Epithelial cell of proximal tubule (primary cell): ENCODE data around the gene SLC7A14. TPM values are rescaled to one million over a fixed set of nuclear protein-coding genes. Genes with fewer than 3 reads are reported as not detected.

Experiments used
- DNase-seq: peaks from one replicate; pipeline ENCODE4 v3.0.0-alpha.2; 2011; ENCODE audit warnings: low read depth
- H3K4me3 ChIP-seq: 2 replicates; pipeline ENCODE4 v1.5.1; 2011; ENCODE audit warnings: low read depth, mild to moderate bottlenecking, low read length
- total RNA-seq: library from RNA; depleted of rRNA; stranded (reverse); fragments of >200 nt; gene quantifications from 2 replicates; pipeline ENCODE4 v1.2.3, GENCODE V29; 2015
- TF ChIP-seq, protein P1 (sequence below): conservative IDR thresholded peaks from 2 replicates; pipeline ENCODE4 v1.5.1; 2012; ENCODE audit warnings: low read depth, mild to moderate bottlenecking, low read length

The SLC7A14 gene
- total RNA-seq, 1 donor from 2014 or later, result 0.12 TPM

- no peak for DNase-seq
- TF ChIP-seq, protein P1, sequence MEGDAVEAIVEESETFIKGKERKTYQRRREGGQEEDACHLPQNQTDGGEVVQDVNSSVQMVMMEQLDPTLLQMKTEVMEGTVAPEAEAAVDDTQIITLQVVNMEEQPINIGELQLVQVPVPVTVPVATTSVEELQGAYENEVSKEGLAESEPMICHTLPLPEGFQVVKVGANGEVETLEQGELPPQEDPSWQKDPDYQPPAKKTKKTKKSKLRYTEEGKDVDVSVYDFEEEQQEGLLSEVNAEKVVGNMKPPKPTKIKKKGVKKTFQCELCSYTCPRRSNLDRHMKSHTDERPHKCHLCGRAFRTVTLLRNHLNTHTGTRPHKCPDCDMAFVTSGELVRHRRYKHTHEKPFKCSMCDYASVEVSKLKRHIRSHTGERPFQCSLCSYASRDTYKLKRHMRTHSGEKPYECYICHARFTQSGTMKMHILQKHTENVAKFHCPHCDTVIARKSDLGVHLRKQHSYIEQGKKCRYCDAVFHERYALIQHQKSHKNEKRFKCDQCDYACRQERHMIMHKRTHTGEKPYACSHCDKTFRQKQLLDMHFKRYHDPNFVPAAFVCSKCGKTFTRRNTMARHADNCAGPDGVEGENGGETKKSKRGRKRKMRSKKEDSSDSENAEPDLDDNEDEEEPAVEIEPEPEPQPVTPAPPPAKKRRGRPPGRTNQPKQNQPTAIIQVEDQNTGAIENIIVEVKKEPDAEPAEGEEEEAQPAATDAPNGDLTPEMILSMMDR, result no peak
- no peak overlapping the region for H3K4me3 ChIP-seq
These were observed 22.6 kb upstream of the SLC7A14 start for GRCh38 chr3:170608475-170608874.

- TF ChIP-seq, protein P1, result no peak
- no peak for DNase-seq
- no peak overlapping the region for H3K4me3 ChIP-seq
These were observed 20.8 kb upstream of the SLC7A14 start for GRCh38 chr3:170606675-170607074.

- H3K4me3 ChIP-seq, result no peak overlapping the region
- no peak for DNase-seq
- TF ChIP-seq, protein P1, result no peak
These were observed 19.6 kb upstream of the SLC7A14 start for GRCh38 chr3:170605490-170605889.

- TF ChIP-seq, protein P1, result no peak
These were observed 18.1 kb upstream of the SLC7A14 start for GRCh38 chr3:170603770-170604510.

GRCh38 chr3:170602556-170602955 is 16.7 kb upstream of the SLC7A14 start:
- no peak overlapping the region for H3K4me3 ChIP-seq
- DNase-seq, result no peak

More at GRCh38 chr3:170603770-170604510, 18.1 kb upstream of the SLC7A14 start:
- no peak overlapping the region for H3K4me3 ChIP-seq
- no peak for DNase-seq

DNA sequence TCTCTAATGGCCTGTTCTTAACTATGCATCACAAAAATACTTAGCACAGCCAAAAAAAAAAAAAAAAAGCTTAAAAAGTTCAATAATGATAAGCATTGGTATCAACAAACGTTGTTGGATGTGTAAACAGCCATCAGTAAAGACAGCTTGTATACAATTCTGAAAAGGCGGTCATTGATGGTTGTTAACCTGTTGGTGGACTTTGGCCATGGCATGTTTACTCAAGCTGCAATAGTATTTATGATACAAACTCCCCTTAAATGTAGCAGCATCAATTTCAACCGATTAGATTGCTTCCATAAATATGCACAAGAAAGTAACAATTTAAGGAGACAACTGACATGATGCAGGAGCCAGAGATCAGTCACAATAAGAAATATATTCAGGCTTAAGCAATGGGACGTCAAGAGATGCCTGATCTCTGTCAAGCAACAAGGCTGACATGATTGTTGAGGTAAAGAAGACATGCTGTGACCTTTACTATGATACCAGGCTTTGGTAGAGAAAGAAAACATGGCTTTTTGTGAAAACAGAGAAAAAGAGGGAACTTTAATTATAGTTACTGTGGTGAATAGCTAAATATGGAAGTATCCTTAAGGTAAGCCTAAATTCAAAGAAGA is 14.2 kb upstream of the SLC7A14 start:
- TF ChIP-seq, protein P1, result no peak
- no peak for DNase-seq
- no peak overlapping the region for H3K4me3 ChIP-seq

More at GRCh38 chr3:170602556-170602955, 16.7 kb upstream of the SLC7A14 start:
- TF ChIP-seq, protein P1, result no peak
